ENCODE data around the gene CDKN1A. TPM values are rescaled to one million over a fixed set of nuclear protein-coding genes. Genes with fewer than 3 reads are reported as not detected.

The CDKN1A gene
- total RNA-seq, 1 donor from 2014 or later, result 353 TPM

GRCh38 chr6:36717231-36717825, 38.8 kb downstream of the CDKN1A start:
- Histone ChIP-seq H3K27ac (no peak overlapping the region), H3K27me3 (no peaks in the 10 kb centered on the region), H3K4me3 (no peak overlapping the region), H3K9me3 (no peaks in the 10 kb centered on the region), H3K36me3 (no peaks in the 10 kb centered on the region), H3K4me1 (no peaks in the 10 kb centered on the region)
- intact Hi-C loops (cut with DNase I), result no loop called here
- DNase-seq (ENCODE audit: low spot score in 2 of 2), result no peak
- TF ChIP-seq CTCF (IDR thresholded peaks at IDR 0.05), result no peak

- Histone ChIP-seq H3K36me3 (no peaks in the 10 kb centered on the region), H3K4me1 (no peaks in the 10 kb centered on the region), H3K4me3 (no peak overlapping the region), H3K27ac (no peak overlapping the region), H3K27me3 (no peaks in the 10 kb centered on the region), H3K9me3 (no peaks in the 10 kb centered on the region)
- intact Hi-C loops (cut with DNase I), result no loop called here
- no peak for TF ChIP-seq CTCF (IDR thresholded peaks at IDR 0.05)
- DNase-seq (ENCODE audit: low spot score in 2 of 2), result no peak
Observed at GRCh38 chr6:36717871-36718540, 39.5 kb downstream of the CDKN1A start.

- intact Hi-C loops (cut with DNase I), result no loop called here
- H3K9me3 ChIP-seq, result no peaks in the 10 kb centered on the region
- H3K36me3 ChIP-seq, result no peaks in the 10 kb centered on the region
- no peak overlapping the region for H3K27ac ChIP-seq
- no peaks in the 10 kb centered on the region for H3K27me3 ChIP-seq
- no peak overlapping the region for H3K4me3 ChIP-seq
- H3K4me1 ChIP-seq, result no peaks in the 10 kb centered on the region
- DNase-seq (ENCODE audit: low spot score in 2 of 2), result no peak
- no peak for TF ChIP-seq CTCF (IDR thresholded peaks at IDR 0.05)
Observed at GRCh38 chr6:36718560-36718959, 40.0 kb downstream of the CDKN1A start.

- Histone ChIP-seq H3K9me3 (no peaks in the 10 kb centered on the region), H3K4me1 (no peaks in the 10 kb centered on the region), H3K36me3 (no peaks in the 10 kb centered on the region), H3K27me3 (no peaks in the 10 kb centered on the region), H3K4me3 (no peak overlapping the region), H3K27ac (no peak overlapping the region)
- DNase-seq (ENCODE audit: low spot score in 2 of 2), result no peak
- intact Hi-C loops (cut with DNase I), result no loop called here
- TF ChIP-seq CTCF (IDR thresholded peaks at IDR 0.05), result no peak
Observed at GRCh38 chr6:36719126-36719525, 40.6 kb downstream of the CDKN1A start.

- no peaks in the 10 kb centered on the region for H3K9me3 ChIP-seq
- no peaks in the 10 kb centered on the region for H3K4me1 ChIP-seq
- no peaks in the 10 kb centered on the region for H3K27me3 ChIP-seq
- no peak for DNase-seq (ENCODE audit: low spot score in 2 of 2)
- intact Hi-C loops (cut with DNase I), result no loop called here
- H3K36me3 ChIP-seq, result no peaks in the 10 kb centered on the region
- no peak overlapping the region for H3K4me3 ChIP-seq
- no peak for TF ChIP-seq CTCF (IDR thresholded peaks at IDR 0.05)
- no peak overlapping the region for H3K27ac ChIP-seq
Observed at GRCh38 chr6:36720251-36721141, 42.0 kb downstream of the CDKN1A start.
